Right renal cortex interstitium (tissue), 3 donors: ENCODE data around the gene HOXA3. TPM values are rescaled to one million over a fixed set of nuclear protein-coding genes. Genes with fewer than 3 reads are reported as not detected.

ENCODE experiments used
- DNase-seq, 3 donors: peaks; one replicate each; pipeline ENCODE4 v3.0.0-alpha.2; 2013; ENCODE audit warnings: low read depth in 3 of 3, low spot score in 2 of 3
- polyA plus RNA-seq, 3 donors: library from polyadenylated mRNA; unstranded; fragments of 120-200 nt; gene quantifications; one replicate each; pipeline ENCODE4 v1.2.1, GENCODE V29; 2013; ENCODE audit not compliant: insufficient read length in 3 of 3

HOXA3 gene
- polyA plus RNA-seq, 3 donors = 23.7 to 32.8 (median 29.3) TPM

DNA sequence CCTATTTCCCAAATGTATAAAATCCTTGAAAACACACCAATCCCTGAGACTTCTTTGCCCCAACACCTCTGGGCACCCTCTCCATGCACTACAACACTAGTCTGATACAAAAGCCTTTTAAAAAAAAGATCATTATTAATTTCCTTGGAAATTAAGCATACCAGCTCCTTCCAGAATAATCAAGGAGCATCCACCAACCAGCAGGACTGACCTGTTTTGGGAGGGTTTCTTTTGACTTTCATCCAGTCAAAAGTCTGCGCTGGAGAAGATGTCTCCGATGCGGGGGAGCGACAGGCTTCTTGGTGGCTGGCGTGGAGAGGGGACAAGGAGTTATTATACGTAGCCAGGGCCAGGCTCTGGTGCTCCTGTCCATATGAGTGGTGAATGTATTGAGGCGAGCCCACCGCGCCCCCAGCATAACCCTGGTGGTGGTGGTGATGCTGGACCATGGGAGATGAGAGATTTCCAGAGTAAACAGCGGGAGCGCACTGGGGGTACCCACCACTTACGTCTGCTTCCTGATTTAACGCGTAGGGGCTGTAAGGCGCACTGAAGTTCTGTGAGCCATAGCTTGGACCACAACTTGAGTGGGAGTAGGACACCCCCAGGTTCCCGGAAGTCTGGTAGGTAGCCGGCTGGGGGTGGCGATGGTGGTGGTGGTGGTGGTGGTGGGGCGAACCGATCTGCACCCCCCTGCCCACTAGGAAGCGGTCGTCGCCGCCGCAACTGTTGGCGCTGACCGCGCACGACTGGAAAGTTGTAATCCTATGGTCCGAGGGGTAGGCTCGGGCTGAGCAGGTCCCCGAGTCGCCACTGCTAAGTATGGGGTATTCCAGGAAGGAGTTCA, 57.1 kb downstream of the HOXA3 start:
- no peak for DNase-seq

DNA sequence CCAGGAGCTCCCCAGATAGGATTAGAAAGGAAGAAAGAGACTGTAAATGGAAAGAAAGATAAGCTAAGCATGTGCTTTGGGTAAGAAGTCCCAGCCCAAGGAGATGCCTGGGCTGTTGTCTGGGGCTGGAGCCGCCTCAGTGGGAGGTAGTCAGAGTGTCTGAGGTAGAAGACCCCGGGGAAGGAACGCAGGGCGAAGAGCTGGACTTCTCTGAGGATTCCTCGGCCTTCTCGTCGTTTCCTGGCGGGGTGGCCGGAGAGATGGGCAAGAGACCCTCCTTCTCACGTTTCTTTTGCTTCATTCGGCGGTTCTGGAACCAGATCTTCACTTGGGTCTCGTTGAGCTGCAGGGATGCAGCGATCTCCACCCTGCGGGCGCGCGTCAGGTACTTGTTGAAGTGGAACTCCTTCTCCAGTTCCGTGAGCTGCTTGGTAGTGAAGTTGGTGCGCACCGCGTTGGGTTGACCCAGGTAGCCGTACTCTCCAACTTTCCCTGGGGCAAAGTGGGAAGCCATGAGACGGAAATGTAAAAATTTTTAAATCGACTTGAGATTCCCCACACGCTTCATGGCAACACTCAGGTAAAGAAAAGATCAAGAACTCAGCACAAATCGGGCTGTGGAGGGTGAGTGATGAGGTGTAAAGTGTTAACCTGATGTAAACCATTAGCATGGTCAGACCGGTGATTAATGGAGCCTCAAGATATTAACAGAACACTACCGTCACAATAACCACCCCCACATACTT, 57.9 kb downstream of the HOXA3 start:
- DNase-seq = no peak

DNA sequence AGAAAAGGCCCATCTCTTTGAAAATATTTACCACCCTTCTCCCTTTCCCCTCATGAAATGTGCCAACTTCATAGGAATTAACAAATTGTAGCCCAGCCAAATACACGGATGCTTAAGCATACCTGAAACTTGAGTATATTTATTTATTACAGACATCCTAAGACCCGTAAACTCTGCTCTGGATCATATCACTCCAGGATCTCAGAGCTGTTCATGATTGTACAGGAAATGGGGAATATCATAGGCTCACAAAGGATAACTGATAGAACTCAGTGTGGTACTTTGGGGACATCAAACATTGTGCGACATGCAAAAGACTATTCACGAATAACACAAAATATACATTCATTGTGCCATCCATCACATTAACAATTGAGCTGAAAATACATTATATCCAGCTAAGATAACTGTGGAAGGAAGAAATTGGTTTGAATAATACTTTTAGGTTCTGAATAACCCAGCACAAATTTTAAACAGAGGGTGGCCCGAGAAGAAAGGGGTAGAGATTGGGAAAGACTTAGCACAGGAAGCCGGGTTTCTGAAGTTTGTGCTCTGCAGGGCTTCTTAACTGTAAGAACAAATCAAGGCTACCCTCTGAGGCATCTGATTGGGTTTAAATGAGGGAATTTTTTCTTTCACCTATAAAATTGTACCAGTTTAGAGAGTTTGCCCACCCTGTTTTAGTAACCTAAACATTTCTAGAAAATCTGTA, 59.0 kb downstream of the HOXA3 start:
- no peak for DNase-seq

DNA sequence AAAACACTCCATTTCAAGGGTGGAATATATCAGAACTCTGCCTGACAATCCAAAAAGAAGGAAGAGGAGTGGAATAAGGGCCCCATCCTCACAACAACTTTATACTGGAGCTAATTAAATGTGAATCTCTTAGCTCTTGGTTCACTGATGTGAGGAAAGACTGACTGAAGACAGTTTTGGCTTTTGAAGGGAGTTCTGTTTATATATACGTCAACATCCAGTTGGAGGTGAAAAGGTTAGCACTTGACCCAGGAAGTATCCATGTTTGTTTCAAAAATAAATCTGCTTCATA, 59.6 kb downstream of the HOXA3 start:
- no peak for DNase-seq

DNA sequence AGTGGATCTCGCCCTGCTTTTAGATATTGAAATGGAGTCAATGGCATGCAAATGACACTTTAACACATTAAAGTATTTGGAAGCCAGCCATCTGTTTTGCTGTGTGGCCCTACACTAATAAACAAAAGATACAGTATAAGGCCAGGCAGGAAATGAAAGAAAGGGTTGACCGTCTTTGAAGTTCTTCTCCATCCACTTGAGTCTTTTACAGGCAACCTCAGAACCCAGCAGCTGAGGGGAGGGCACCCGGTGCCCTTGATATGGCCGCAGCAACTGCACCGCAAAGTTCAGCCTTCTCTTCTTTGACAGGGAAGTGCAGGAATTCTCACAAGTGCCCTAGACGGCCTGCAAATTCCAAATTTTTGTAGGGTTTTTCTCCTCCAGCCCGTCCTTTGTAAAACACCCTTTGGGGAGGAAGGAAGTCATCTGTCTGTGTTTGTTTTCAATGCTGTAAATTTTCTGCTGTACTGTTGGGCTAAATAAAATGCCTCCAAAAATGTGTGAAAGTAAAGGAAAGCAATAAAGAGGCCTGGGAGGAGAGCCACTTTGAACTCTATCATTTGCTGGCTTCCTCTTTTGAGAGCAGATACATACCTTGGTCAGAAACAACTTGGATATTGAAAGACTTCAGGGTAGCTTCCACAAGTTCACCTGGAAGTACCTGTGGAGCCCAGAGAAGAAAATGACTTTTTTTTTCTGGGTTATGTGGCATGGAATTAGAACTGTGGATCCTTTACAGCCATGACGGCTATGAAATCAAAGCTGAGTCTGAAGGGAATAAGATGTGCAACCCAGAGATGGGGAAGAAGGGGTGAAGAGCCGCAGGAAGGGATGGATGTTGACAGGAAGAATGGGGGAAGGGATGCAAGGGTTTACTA, 60.2 kb downstream of the HOXA3 start:
- peak in 2 of 3 donors; percentile 41 to 61 for DNase-seq

DNA sequence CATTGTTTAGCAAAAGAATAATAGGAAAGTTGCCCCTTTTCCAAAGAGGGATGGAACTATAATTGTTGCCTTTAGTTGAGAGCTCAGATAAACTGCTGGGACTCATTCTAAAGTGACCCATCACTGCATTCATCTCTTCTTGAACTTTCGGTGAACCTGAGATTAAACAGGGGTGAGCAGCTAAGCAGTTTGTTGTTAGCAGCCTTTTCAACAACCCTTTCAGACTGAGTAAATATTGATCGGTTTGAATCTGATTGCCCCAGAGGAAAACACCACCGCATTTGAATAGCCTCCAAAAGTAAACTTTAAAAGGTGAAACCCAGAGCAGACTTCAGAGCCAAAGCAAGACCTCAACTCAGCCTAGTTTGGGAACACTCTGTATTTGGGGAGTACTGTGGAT, 61.3 kb downstream of the HOXA3 start:
- no peak for DNase-seq

DNA sequence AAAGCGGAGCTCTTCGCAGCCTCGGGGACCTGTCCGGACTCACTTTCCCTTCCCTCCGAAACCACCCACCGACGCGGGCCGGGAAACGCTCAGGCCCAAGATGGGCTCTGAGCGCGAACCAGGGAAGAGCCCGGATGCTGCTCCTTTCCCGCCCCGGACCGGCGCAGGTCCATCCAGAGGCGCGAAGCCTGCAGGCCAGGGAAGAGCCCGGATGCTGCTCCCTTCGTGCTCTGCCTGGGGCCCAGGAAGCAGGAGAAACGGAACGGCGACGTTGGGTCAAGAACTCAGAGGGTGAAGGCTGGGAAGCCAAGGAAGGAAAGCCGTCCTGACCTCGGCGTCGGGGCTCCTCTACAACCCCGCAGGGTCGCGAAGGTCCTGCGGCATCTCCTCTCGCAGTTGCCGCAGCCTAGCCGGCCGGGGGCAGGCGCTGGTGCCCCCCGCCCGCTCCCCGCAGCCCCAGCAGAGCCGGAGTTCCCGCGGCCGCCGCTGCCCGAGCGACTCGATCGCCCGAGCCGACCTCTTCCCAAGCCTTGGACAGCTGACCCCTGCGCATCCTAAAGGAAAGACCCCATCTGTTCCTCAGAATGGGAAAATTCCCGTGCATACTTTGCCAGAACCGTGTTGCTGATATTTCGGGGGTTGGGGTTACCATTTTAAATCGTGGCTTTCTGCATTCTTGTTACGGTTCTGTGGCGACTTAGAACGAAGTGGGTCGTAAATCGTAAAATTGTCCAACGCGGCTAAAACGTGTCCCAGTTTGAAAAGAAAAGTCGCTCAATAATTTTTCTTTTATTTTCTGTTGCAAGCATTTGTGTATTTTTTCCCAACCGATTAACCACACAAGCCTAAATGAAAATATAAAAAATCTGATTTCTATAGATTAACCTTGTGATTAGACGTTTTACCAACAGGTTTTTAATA, 64.1 kb downstream of the HOXA3 start:
- no peak for DNase-seq

DNA sequence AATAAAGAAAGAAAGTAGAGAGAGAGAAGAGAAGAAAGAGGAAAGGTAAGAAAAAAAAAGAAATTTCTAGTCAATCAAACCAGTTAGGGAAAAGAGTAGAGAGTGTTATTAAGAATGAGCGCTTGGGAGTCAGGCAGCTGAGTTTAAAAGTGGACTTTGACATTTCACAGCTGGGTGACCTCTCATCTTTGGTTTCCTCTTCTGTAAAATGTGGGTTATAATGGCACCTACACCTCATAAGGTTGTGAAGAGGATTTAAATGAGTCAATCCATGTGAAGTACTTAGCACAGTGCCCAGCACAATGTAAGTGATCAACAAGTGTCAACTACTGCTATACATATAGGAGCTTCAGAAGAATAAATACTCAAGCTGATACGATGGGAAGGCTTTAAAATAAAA, 68.7 kb downstream of the HOXA3 start:
- DNase-seq = no peak

DNA sequence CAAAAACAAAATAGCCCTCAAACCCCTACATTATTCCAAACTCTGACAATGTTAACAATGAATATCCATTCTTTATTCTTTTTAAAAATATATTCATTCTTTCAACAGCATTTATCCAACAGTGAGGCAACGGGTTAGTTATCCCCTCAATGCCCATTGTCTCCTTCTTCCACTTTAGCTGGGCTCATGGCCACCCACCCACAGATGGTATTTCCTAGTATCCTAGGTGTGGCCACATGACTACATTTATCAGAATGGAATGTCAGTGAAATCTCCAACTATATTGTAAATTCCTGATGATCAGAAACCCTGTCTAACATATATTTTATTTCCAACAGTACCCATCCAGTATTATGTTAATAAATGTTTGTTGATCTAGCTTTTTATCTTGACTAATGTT, 70.2 kb downstream of the HOXA3 start:
- no peak for DNase-seq

DNA sequence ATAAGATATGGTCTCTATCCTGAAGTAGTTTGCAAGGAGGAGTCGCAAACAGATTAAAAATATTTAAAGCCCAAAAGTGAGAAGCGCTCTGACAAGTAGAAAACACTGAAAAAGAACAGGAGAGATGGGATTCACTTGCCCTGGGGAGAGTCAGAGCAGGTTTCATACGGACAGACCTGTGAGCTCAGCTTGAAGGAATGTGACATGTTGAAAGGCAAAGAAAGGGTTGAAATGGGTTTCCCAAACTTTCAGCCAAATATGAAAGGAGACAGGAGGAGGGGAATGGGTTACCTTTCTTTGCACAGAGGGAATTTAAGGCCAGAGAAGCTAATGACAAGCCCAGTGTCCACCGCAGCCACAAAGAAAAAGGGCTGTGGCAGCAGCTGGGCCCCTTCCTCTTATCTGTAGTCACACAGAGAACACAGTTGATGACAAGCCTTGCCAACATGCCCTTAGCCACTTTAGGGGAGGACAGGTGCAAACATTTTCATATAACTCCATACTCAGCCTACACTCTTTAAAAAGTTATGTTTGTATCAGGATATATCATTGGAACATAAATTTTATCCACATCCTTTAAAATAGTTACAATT, 71.4 kb downstream of the HOXA3 start:
- no peak for DNase-seq

DNA sequence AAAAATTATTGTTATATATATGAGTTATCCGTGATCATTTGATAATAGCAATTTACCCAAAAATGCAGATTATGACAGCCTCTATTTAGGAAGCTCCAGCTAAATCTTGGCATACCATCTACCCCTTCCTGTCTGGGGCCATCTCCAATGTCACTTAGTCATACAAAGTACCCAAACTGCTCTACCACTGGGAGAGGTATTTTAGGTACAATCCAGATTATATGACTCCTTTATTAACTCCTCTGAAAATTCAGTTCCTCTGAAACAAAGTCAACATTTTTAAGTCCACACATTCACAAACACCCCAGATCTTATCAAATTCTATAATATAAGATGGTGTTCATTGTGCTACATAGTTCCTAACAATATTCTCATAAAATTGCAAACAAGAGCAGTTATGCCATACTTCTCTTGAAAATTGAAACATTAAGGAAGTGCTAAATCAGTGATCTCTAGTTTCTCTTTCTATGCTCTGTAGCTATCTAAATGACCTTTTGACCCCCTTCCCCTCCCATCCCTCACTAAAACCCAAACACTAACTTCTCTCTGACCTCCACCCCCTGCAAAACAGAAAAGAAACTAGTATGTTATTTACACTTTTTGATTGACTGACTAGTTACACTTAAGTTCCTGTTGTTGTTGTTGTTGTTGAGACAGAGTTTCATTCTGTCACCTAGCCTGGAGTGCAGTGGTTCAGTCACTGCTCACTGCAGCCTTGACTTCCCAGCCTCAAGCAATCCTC, 73.0 kb downstream of the HOXA3 start:
- DNase-seq = no peak

DNA sequence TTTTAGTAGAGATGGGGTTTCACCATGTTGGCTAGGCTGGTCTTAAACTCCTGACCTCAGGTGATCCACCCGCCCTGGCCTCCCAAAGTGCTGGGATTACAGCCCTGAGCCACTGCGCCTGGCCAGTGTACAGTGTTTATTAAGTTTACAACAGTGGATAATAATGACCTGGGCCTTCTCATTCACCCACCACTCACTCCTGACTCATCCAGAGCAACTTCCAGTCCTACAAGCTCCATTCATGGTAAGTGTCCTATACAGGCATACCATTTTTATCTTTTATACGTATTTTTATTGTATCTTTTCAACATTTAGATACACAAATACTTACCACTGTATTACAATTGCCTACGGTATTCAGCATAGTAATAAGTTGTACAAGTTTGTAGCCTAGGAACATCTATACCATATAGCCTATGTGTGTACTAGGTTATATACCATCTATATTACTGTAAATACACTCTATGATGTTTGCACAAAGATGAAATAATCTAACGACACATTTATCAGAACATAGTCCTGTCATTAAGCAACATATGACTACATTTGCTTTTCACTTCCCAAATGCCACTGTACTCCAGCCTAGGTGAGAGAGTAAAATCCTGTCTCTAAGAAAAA, 73.7 kb downstream of the HOXA3 start:
- DNase-seq = no peak

DNA sequence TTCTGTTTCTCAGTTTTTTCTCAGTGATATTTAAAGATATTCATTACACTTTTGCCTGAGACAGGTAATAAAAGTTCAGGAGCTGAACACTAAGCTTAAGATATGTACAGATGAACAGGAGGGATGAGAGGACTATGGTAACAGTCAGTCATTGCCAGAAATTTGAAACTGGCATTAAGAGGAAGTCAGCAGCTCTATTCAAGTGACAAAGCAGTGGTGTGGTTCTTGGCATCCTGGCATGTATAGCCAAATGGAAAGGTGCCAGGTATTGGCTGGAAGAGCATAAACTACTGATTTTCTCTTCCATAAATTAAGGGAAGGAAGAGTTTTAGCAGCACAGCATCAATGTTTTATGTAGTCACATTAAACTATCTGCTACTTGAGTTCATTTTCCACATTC, 79.3 kb downstream of the HOXA3 start:
- DNase-seq = no peak

DNA sequence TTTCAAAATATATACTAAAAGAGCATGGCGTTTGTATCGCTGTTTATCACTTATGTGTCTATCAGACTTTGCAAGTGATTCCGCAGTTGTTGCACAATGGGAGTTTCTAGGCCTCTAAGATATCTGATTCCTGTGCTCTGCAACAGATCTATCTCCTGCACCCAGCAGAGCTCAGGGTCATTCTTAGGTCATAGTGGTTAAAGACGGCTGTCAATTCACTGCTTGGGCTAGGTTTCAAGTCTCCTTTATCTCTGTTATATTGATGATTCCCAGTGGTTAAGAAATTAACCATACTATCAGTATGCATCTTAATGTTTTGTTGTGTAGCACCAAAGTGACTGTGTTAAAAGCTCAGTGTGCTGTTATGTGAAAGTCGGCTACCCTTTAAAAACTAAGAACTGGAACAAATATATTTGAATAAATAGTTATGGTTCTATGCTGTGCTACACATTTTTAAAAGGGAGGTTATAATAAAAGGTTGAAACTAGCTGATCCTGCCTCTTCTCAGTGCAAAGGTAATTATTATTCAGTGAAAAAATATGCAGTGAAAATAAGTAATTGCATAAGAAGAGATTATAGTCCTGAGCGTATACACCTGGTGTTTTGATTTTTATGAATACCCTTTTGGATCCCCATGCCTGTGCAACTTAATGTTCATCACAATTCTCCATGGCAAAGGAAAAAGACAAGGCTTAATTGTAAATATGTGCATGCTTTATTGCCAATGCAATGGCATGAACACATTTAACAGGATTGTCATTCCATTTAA, 80.6 kb downstream of the HOXA3 start:
- DNase-seq = no peak

DNA sequence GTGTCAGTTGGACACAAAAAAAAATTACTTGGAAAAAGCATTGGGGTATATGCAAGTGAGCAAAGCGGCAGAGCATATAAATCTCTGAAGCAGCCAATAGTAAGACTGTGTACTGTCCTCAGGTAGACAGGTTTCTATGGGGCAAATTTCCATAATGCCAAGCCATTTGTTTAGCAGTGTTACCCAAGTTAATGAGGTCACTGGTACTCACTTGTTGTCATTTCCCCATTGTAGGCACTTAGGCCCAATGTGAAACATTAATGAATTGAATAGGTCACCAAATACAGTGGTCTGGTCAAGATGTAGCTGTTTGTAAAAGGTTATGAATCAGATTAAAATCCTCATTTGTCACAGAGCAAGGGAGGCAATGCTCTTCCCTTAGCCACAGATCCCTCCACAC, 84.1 kb downstream of the HOXA3 start:
- no peak for DNase-seq

DNA sequence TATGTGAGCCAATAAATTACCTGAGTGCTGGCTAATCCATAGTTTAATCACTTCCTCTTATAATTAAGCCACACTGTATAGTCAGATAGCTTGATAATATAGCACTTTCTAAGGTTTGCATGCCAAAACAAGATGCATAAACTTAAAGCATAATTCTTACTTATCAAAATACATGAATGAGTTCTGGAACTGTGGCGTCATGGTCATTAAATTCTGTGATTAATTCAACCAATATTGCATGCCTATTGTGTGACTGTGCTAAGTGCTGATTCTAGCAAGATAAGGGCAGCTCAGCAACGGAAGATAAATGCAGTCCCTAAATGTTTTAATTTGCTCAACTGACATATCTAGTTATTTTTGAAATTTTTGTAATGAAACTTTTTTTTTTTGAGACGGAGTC, 86.2 kb downstream of the HOXA3 start:
- no peak for DNase-seq

DNA sequence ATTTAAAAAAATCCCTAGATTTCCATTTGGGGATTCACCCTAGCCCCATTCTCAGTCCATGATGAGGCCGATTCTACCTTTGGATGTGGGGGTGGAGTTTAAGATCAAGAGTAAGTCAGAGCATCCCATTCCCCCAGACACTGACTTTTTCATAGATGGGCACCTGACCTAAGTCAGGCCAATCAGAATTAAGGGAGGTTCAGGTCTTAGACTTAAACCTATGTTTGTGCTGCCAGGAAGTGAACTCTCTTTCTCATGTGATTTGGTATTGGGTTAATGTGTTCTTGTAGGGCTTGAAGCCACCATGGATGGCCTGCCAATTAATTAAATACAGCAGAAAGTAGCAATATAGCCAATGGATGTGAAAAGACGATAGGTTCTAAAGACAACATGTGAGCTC, 86.7 kb downstream of the HOXA3 start:
- no peak for DNase-seq
